Neural cell (in vitro differentiated cells): ENCODE data around the gene PHAX. TPM values are rescaled to one million over a fixed set of nuclear protein-coding genes. Genes with fewer than 3 reads are reported as not detected.

Source experiments
- H2AFZ ChIP-seq: fragments of 200-600, 300-800 bp; sonication (generic), shearing (Covaris generic); 2 replicates; pipeline ENCODE4 v1.6.0; 2014; ENCODE audit warnings: low read depth, mild to moderate bottlenecking, antibody characterized with exemption, low read length, moderate library complexity
- H3F3A ChIP-seq: fragments of 200-600 bp; shearing (Covaris generic); 2 replicates; pipeline ENCODE4 v1.6.1; 2016; ENCODE audit warnings: mild to moderate bottlenecking, moderate library complexity, mixed read lengths, antibody characterized with exemption, low read length; ENCODE audit not compliant: insufficient read depth, poor library complexity, severe bottlenecking
- H3K27ac ChIP-seq: fragments of 200-600, 300-800 bp; sonication (generic), shearing (Covaris generic); 2 replicates; pipeline ENCODE4 v1.5.1; 2014; ENCODE audit warnings: mild to moderate bottlenecking, low read length, moderate library complexity
- H3K27me3 ChIP-seq: fragments of 300-800, 200-600 bp; sonication (generic), shearing (Covaris generic); 2 replicates; pipeline ENCODE4 v1.6.0; 2014; ENCODE audit warnings: mild to moderate bottlenecking, low read depth, low read length, moderate library complexity; ENCODE audit not compliant: insufficient read depth
- H3K36me3 ChIP-seq: fragments of 300-800, 200-600 bp; sonication (generic), shearing (Covaris generic); 2 replicates; pipeline ENCODE4 v1.5.1; 2014; ENCODE audit warnings: mild to moderate bottlenecking, antibody characterized with exemption, low read length, moderate library complexity; ENCODE audit not compliant: insufficient read depth
- H3K4me2 ChIP-seq: fragments of 300-800, 200-600 bp; sonication (generic), shearing (Covaris generic); 2 replicates; pipeline ENCODE4 v1.6.0; 2014; ENCODE audit warnings: mild to moderate bottlenecking, low read length
- H3K4me3 ChIP-seq: fragments of 300-800, 200-600 bp; sonication (generic), shearing (Covaris generic); 2 replicates; pipeline ENCODE4 v1.5.1; 2014; ENCODE audit warnings: mild to moderate bottlenecking, low read length, moderate library complexity
- H3K79me2 ChIP-seq: fragments of 200-600 bp; shearing (Covaris generic); replicated peaks from 2 replicates; pipeline ENCODE4 v1.6.0; 2014; ENCODE audit warnings: mild to moderate bottlenecking, low read length, moderate library complexity; ENCODE audit not compliant: insufficient read depth
- H3K9ac ChIP-seq: fragments of 300-800, 200-600 bp; sonication (generic), shearing (Covaris generic); 2 replicates; pipeline ENCODE4 v1.6.1; 2016; ENCODE audit warnings: mild to moderate bottlenecking, low read length, mixed read lengths
- H3K9me2 ChIP-seq: fragments of 200-600 bp; shearing (Covaris generic); 2 replicates; pipeline ENCODE4 v1.6.1; 2016; ENCODE audit warnings: mild to moderate bottlenecking, low read length, mixed read lengths; ENCODE audit not compliant: insufficient read depth
- H3K9me3 ChIP-seq: fragments of 200-600, 300-800 bp; sonication (generic), shearing (Covaris generic); 2 replicates; pipeline ENCODE4 v1.6.1; 2016; ENCODE audit warnings: mild to moderate bottlenecking, mixed run types, low read length, moderate library complexity, mixed read lengths
- H4K20me1 ChIP-seq: fragments of 200-600 bp; shearing (Covaris generic); 2 replicates; pipeline ENCODE4 v1.6.1; 2016; ENCODE audit warnings: mild to moderate bottlenecking, mixed run types; ENCODE audit not compliant: insufficient read depth
- CTCF ChIP-seq: fragments of 450-650 bp; IDR thresholded peaks from 2 replicates; pipeline ENCODE4 v1.5.1; 2014; ENCODE audit warnings: antibody characterized with exemption, mild to moderate bottlenecking, moderate library complexity; ENCODE audit not compliant: poor library complexity, severe bottlenecking
- EP300 ChIP-seq: fragments of 450-650 bp; conservative IDR thresholded peaks from 2 replicates; pipeline ENCODE4 v1.6.1; 2014; ENCODE audit warnings: antibody characterized with exemption, mild to moderate bottlenecking, moderate library complexity; ENCODE audit not compliant: poor library complexity, severe bottlenecking
- EZH2 ChIP-seq: fragments of 200-600, 300-800 bp; shearing (Covaris generic), sonication (generic); IDR thresholded peaks from 2 replicates; pipeline ENCODE4 v1.6.1; 2014; ENCODE audit warnings: antibody characterized with exemption, low read length, borderline replicate concordance, mild to moderate bottlenecking; ENCODE audit not compliant: insufficient read depth, poor library complexity, severe bottlenecking
- MXI1 ChIP-seq: fragments of 450-650 bp; conservative IDR thresholded peaks from 2 replicates; pipeline ENCODE4 v1.6.1; 2014; ENCODE audit warnings: antibody characterized with exemption, mild to moderate bottlenecking; ENCODE audit not compliant: poor library complexity, severe bottlenecking
- POLR2AphosphoS5 ChIP-seq: IDR thresholded peaks from 2 replicates; pipeline ENCODE4 v1.6.1; 2012
- RAD21 ChIP-seq: fragments of 450-650 bp; conservative IDR thresholded peaks from 2 replicates; pipeline ENCODE4 v1.6.1; 2014; ENCODE audit warnings: antibody characterized with exemption, mild to moderate bottlenecking, moderate library complexity
- REST ChIP-seq: IDR thresholded peaks from 2 replicates; pipeline ENCODE4 v1.6.1; 2012; ENCODE audit warnings: borderline replicate concordance
- SMC3 ChIP-seq: fragments of 450-650 bp; conservative IDR thresholded peaks from 2 replicates; pipeline ENCODE4 v1.6.1; 2014; ENCODE audit warnings: antibody characterized with exemption, mild to moderate bottlenecking, moderate library complexity; ENCODE audit not compliant: poor library complexity
- TAF1 ChIP-seq: IDR thresholded peaks from 2 replicates; pipeline ENCODE4 v1.6.1; 2012; ENCODE audit warnings: low read depth
- polyA plus RNA-seq: library from polyadenylated mRNA; depleted of rRNA; stranded (reverse); fragments of >200 nt; gene quantifications from 2 replicates; pipeline ENCODE4 v1.2.3, GENCODE V29; 2014

The PHAX gene
- polyA plus RNA-seq, 1 donor from 2014 or later, result 42.3 TPM

- no peak overlapping the region for H3K4me3 ChIP-seq
- TF ChIP-seq REST (no peak), EP300 (no peak), POLR2AphosphoS5 (no peak), CTCF (no peak), EZH2 (no peak), RAD21 (no peak), MXI1 (no peak), SMC3 (no peak), TAF1 (no peak)
- H3K36me3 ChIP-seq, result no peaks in the 10 kb centered on the region
- H3F3A ChIP-seq, result no peaks in the 10 kb centered on the region
- no peaks in the 10 kb centered on the region for H3K9me3 ChIP-seq
- no peaks in the 10 kb centered on the region for H3K9me2 ChIP-seq
- no peak overlapping the region for H3K27ac ChIP-seq
- H3K9ac ChIP-seq, result no peak overlapping the region
- H3K27me3 ChIP-seq, result no peaks in the 10 kb centered on the region
- no peak overlapping the region for H3K4me2 ChIP-seq
- H4K20me1 ChIP-seq, result no peaks in the 10 kb centered on the region
- H2AFZ ChIP-seq, result no peak overlapping the region
- H3K79me2 ChIP-seq, result no peaks in the 10 kb centered on the region
These were observed 72.7 kb downstream of the PHAX start for GRCh38 chr5:126673477-126673876.

- no peaks in the 10 kb centered on the region for H3K9me3 ChIP-seq
- H3K27me3 ChIP-seq, result no peaks in the 10 kb centered on the region
- TF ChIP-seq TAF1 (no peak), MXI1 (no peak), SMC3 (no peak), REST (no peak), CTCF (no peak), RAD21 (no peak), EP300 (no peak), EZH2 (no peak)
- H3K4me2 ChIP-seq, result no peak overlapping the region
- H3K36me3 ChIP-seq, result no peaks in the 10 kb centered on the region
- no peaks in the 10 kb centered on the region for H4K20me1 ChIP-seq
- H2AFZ ChIP-seq, result no peak overlapping the region
- no peak overlapping the region for H3K27ac ChIP-seq
- H3K9ac ChIP-seq, result no peak overlapping the region
- H3K9me2 ChIP-seq, result no peaks in the 10 kb centered on the region
- no peaks in the 10 kb centered on the region for H3K79me2 ChIP-seq
- H3K4me3 ChIP-seq, result no peak overlapping the region
- no peaks in the 10 kb centered on the region for H3F3A ChIP-seq
These were observed 73.4 kb downstream of the PHAX start for GRCh38 chr5:126674145-126674544.
